Measurements from ENCODE around the gene BTBD18. TPM values are rescaled to one million over a fixed set of nuclear protein-coding genes. Genes with fewer than 3 reads are reported as not detected.

BTBD18 gene
- total and polyA plus RNA-seq, 10 of the 15 experiments (the other 5 are each of a cell fraction or from before 2014, with no cell fraction given), result 0.05 to 0.58 (median 0.19) TPM; not detected in 6

DNA sequence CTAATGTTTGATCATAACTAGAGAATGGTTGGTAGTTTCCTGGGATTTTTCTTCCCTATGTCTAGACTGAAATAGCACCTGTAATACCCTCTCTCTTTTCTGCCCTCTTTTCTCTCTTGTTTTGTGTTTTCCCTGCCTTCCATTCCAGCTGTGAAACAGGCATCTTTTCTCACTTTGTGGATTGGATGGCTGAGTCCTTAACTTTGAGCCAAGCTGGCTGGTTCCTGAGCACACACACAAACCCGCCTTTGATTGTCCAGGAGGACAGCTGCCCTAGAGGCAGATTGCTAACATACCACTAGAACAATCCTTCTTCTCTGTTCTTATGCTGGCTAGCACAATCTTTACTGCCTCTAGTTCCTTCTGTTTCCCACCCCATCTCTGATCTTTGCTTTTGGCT lies 27.7 kb upstream of the BTBD18 start:
- Histone ChIP-seq H3K9ac (ENCODE audit: control insufficient read depth, insufficient read depth, low read length) (no peak overlapping the region), H4K20me1 (ENCODE audit: control insufficient read depth, insufficient read depth) (no peaks in the 10 kb centered on the region), H2AFZ (ENCODE audit: control insufficient read depth, low read depth, low read length) (no peak overlapping the region), H3K36me3 (ENCODE audit: control insufficient read depth in 2 of 2, insufficient read depth in 2 of 2, low read length in 1 of 2) (peaks cover 0 to 6% of the 10 kb centered on the region in 2 experiments; a peak in 1 of 4 replicates), H3K27me3 (replicated peaks in 1 of 2; ENCODE audit: control insufficient read depth in 2 of 2, insufficient read depth in 2 of 2, low read length in 1 of 2) (no peaks in the 10 kb centered on the region), H3K9me3 (replicated peaks; ENCODE audit: control insufficient read depth, insufficient read depth, low read length) (no peaks in the 10 kb centered on the region), H3K4me1 (ENCODE audit: control insufficient read depth, insufficient read depth, low read length) (peaks cover 18% of the 10 kb centered on the region), H3K79me2 (ENCODE audit: control insufficient read depth, insufficient read depth, low read length) (peaks cover 83% of the 10 kb centered on the region), H3K4me2 (ENCODE audit: control insufficient read depth, insufficient read depth) (0 out of 2 replicates have a peak overlapping the region, but pooled peaks have one; percentile 22), H3K4me3 (no peak overlapping the region), H3K27ac (ENCODE audit: control insufficient read depth, insufficient read depth) (peak overlapping the region; percentile 43)
- in situ Hi-C loops (cut with MboI) (no loop called here), intact Hi-C loops (cut with micrococcal nuclease; ENCODE audit: unreplicated experiment) (no loop called here)
- DNase-seq (ENCODE audit: low read depth, low spot score), result no peak
- CTCF ChIA-PET, result interaction anchor here (1.2 to 10.8 kb wide), 5 partner anchors 9 to 211 kb away, joined by 3 to 69 read pairs (median 15); partner anchors contain the start of gene CTNND1
- TF ChIP-seq NKRF (conservative IDR thresholded peaks at IDR 0.05) (no peak), ZZZ3 (IDR thresholded peaks at IDR 0.05; ENCODE audit: control insufficient read depth, insufficient read length, low read depth) (no peak), ZNF687 (IDR thresholded peaks at IDR 0.05) (no peak), NFIC (IDR thresholded peaks at IDR 0.05; ENCODE audit: low read depth, low read length) (no peak), NBN (IDR thresholded peaks at IDR 0.05) (no peak), ZBED1 (IDR thresholded peaks at IDR 0.05; ENCODE audit: borderline replicate concordance) (no peak)
- TF ChIP-seq, protein P1, sequence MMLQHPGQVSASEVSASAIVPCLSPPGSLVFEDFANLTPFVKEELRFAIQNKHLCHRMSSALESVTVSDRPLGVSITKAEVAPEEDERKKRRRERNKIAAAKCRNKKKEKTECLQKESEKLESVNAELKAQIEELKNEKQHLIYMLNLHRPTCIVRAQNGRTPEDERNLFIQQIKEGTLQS (IDR thresholded peaks at IDR 0.05; ENCODE audit: borderline replicate concordance, extremely low read depth, low read depth, low read length), result no peak
- FAIRE-seq, result no peak
- peak; percentile 40 for ATAC-seq
- POLR2A ChIA-PET, result interaction anchor here (0.7 to 10.7 kb wide), 5 partner anchors 8 to 38 kb away, joined by 4 to 110 read pairs (median 4); partner anchors contain the start of genes CTNND1 and SELENOH
- RAD21 ChIA-PET (ENCODE audit: unreplicated experiment), result interaction anchor here (1.7 to 7.8 kb wide), 4 partner anchors 15 to 27 kb away, joined by 4 to 41 read pairs (median 7); no protein-coding TSS in a partner anchor
- SMC1A ChIA-PET (ENCODE audit: uncharacterized antibody, unreplicated experiment), result interaction anchor here (0.7 to 11.7 kb wide), 5 partner anchors 9 to 22 kb away, joined by 3 to 117 read pairs (median 10); partner anchors contain the start of gene CTNND1
- BruUV-seq (replicated peaks), result no TSS peak
- 50% methylated on average over 1 of the region's 1 CpG for WGBS (ENCODE audit: insufficient coverage, insufficient replicate concordance, low lambda C conversion rate, missing lambda C conversion rate)
